Muscle of leg (tissue), 11 donors: ENCODE results near the gene RPL28. TPM values are rescaled to one million over a fixed set of nuclear protein-coding genes. Genes with fewer than 3 reads are reported as not detected.

Source experiments
- DNase-seq: peaks from one replicate; pipeline ENCODE4 v3.0.0; 2013
- H3K27ac ChIP-seq: one replicate; pipeline ENCODE4 v1.5.1; 2013; ENCODE audit warnings: mild to moderate bottlenecking, low read length, control low read depth
- H3K27me3 ChIP-seq: one replicate; pipeline ENCODE4 v1.6.1; 2013; ENCODE audit warnings: low read length; ENCODE audit not compliant: control insufficient read depth, insufficient read depth
- H3K36me3 ChIP-seq: one replicate; pipeline ENCODE4 v1.6.1; 2013; ENCODE audit warnings: low read length; ENCODE audit not compliant: control insufficient read depth, insufficient read depth
- H3K4me1 ChIP-seq: one replicate; pipeline ENCODE4 v1.6.1; 2013; ENCODE audit warnings: low read length; ENCODE audit not compliant: control insufficient read depth, insufficient read depth
- H3K4me3 ChIP-seq: one replicate; pipeline ENCODE4 v1.5.1; 2013; ENCODE audit warnings: low read length, control low read depth
- H3K9me3 ChIP-seq: replicated peaks from 2 replicates; pipeline ENCODE4 v1.6.1; 2013; ENCODE audit warnings: low read depth, low read length; ENCODE audit not compliant: control insufficient read depth
- WGBS: methylation state at CpG from one replicate; pipeline ENCODE4 v1.1.5; 2013; ENCODE audit warnings: missing lambda C conversion rate; ENCODE audit not compliant: insufficient coverage; 5-methylcytosine and 5-hydroxymethylcytosine counted together
- polyA plus RNA-seq, 8 donors: library from polyadenylated mRNA; unstranded; fragments of 120-200 nt; gene quantifications; one replicate each; pipeline versions ENCODE4 v1.2.1 to v1.2.3, GENCODE V29; 2013; ENCODE audit warnings: inconsistent platforms in 1 of 8, low replicate concordance in 1 of 8; ENCODE audit not compliant: insufficient read length in 8 of 8, insufficient read depth in 1 of 8
- total RNA-seq: library from RNA; stranded (reverse); fragments of 120-200 nt; gene quantifications from one replicate; pipeline ENCODE4 v1.2.4, GENCODE V29; 2013

RPL28 gene
- total and polyA plus RNA-seq, 9 donors: 463 to 2,410 (median 1,826) TPM

DNA sequence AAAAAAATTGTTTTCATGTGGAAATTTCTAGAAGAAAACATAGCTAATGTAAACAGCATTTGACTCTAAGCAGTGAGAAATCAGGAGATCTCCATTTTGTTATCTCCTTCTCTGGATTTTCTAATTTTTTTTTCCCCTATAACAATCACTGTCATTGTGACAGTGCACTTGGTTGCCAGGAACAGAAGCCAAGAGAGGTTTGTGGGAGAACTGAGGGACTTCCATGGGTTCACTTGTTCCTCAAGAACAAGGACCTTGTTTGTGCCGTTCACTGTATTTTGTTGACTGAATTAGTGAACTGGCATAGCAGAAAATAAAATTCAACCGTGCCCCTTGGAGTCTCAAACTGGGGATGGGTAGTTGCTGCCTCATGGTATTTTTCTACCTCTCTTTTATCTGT is 40.3 kb downstream of the RPL28 start:
- WGBS: 100% methylated on average over 1 of the region's 2 CpGs
- Histone ChIP-seq H3K4me1 (no peaks in the 10 kb centered on the region), H3K27me3 (peaks cover 22% of the 10 kb centered on the region), H3K36me3 (no peaks in the 10 kb centered on the region), H3K9me3 (no peaks in the 10 kb centered on the region), H3K4me3 (no peak overlapping the region), H3K27ac (no peak overlapping the region)
- DNase-seq: no peak

DNA sequence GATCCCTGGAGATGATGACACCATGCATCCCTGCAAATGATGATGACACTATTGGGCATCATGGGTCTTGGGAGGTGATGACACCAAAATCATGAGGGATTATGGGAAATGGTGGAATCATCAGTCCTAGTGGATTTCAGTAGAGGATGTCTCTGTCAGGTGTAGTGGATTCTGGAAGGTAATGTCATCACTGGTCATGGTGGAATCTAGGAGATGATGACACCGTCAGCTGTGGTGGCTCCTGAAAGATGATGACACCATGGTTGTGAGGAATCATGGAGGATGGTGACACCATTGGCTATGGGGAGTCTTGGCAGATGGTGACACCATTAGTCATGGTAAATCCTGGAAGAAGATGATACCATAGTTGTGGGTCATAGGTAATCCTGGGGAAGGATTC is 45.5 kb downstream of the RPL28 start:
- Histone ChIP-seq H3K27me3 (peaks cover 34% of the 10 kb centered on the region), H3K4me3 (no peak overlapping the region), H3K4me1 (no peaks in the 10 kb centered on the region), H3K27ac (no peak overlapping the region), H3K36me3 (no peaks in the 10 kb centered on the region), H3K9me3 (no peaks in the 10 kb centered on the region)
- WGBS: 100% methylated on average over 1 of the region's 1 CpG
- DNase-seq: no peak

DNA sequence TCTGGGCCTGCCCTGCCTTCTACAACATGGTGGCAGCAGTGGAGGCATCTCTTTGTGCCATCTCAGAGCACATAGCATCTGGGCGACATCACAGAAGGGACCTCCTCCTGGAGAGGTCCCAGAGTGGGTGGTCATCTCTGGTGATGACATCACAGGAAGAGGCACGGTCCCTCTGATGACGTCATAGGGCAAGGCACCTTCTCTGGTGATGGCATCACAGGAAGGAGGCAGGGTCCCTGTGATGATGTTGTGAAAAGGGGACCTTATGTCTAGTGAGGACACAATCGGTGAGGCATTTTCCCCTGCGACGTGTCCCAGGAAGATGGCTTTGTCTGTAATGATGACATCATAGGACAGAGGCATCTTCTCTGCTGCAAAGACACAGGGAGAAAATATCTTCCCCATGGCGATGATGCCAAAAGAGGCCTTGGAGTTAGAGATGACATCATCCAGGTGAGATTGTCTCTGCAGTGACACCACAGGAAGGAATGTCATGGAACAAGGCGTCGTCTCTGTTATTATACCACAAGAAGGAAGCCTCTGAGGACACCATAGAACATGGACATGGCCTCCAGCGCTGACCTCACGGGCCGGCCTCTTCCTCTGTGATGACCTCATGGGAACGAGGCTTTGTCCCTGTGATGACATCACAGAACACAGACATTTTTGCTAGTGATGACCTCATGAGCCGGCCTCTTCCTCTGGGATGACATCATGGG is 46.7 kb downstream of the RPL28 start:
- no peak overlapping the region for H3K27ac ChIP-seq
- peaks cover 37% of the 10 kb centered on the region for H3K27me3 ChIP-seq
- WGBS: 89% methylated on average over 12 of the region's 14 CpGs

DNA sequence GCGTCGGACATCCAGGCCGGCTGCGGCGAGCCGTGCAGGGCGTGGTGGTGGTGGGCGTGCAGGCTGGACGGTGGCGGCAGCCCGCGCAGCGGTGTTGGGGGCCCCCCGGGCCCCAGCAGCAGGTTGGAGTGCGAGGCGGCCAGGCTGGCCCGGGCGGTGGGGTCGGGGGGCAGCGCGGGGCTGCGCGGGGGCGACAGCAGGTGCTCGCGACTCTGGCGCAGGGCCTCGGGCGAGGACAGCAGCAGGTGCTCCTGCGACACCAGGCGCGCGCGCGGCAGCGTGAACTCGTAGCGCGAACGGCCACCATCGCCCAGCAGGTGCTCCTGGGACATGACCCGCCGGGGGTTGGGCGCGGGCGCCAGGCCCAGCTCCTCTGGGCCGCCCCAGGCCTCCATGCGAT is 47.6 kb downstream of the RPL28 start:
- no peaks in the 10 kb centered on the region for H3K9me3 ChIP-seq
- H3K27ac ChIP-seq: no peak overlapping the region
- peaks cover 42% of the 10 kb centered on the region for H3K27me3 ChIP-seq
- H3K4me3 ChIP-seq: no peak overlapping the region
- no peaks in the 10 kb centered on the region for H3K36me3 ChIP-seq
- WGBS: 7% methylated on average over 48 of the region's 48 CpGs
- DNase-seq: no peak
- peaks cover 3% of the 10 kb centered on the region for H3K4me1 ChIP-seq

More for the DNA sequence above, 46.7 kb downstream of the RPL28 start:
- H3K4me1 ChIP-seq: peaks cover under 1% of the 10 kb centered on the region
- no peaks in the 10 kb centered on the region for H3K36me3 ChIP-seq
- H3K4me3 ChIP-seq: no peak overlapping the region
- no peak for DNase-seq
- no peaks in the 10 kb centered on the region for H3K9me3 ChIP-seq

DNA sequence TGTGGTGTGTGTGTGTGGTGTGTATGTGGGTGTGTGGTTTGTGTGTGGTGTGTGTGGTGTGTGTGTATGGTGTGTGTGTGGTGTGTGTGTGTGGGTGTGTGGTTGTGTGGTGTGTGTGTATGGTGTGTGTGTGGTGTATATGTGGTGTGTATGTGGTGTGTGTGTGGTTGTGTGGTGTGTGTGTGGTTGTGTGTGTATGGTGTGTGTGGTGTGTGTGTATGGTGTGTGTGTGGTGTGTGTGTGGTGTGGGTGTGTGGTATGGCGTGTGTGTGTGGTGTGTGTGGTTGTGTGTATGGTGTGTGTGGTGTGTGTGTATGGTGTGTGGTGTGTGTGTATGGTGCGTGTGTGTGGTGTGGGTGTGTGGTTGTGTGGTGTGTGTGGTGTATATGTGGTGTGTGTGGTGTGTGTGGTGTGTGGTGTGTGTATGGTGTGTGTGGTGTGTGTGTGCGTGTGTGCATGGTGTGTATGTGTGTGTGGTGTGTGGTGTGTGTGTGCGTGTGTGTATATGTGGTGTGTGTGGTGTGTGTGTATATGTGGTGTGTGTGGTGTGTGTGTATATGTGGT is 48.7 kb downstream of the RPL28 start:
- 58% methylated on average over 2 of the region's 4 CpGs for WGBS
- H3K4me3 ChIP-seq: no peak overlapping the region
- H3K27ac ChIP-seq: no peak overlapping the region
- H3K36me3 ChIP-seq: no peaks in the 10 kb centered on the region
- H3K9me3 ChIP-seq: no peaks in the 10 kb centered on the region
- peaks cover 3% of the 10 kb centered on the region for H3K4me1 ChIP-seq
- peaks cover 46% of the 10 kb centered on the region for H3K27me3 ChIP-seq
- DNase-seq: no peak

DNA sequence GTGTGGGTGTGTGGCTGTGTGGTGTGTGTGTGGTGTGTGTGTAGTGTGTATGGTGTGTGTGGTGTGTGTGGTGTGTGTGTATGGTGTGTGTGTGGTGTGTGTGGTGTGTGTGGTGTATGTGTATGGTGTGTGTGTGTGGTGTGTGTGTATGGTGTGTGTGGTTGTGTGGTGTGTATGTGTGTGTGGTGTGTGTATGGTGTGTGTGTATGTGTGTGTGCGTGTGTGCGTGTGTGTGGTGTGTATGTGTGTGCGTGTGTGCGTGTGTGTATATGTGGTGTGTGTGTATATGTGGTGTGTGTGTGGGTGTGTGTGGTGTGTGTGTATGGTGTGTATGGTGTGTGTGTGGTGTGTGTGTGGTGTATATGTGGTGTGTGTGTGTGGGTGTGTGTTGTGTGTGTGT is 49.3 kb downstream of the RPL28 start:
- Histone ChIP-seq H3K4me1 (peaks cover 3% of the 10 kb centered on the region), H3K9me3 (no peaks in the 10 kb centered on the region), H3K27me3 (peaks cover 49% of the 10 kb centered on the region), H3K36me3 (no peaks in the 10 kb centered on the region), H3K27ac (no peak overlapping the region), H3K4me3 (no peak overlapping the region)
- DNase-seq: no peak
- 93% methylated on average over 2 of the region's 4 CpGs for WGBS

DNA sequence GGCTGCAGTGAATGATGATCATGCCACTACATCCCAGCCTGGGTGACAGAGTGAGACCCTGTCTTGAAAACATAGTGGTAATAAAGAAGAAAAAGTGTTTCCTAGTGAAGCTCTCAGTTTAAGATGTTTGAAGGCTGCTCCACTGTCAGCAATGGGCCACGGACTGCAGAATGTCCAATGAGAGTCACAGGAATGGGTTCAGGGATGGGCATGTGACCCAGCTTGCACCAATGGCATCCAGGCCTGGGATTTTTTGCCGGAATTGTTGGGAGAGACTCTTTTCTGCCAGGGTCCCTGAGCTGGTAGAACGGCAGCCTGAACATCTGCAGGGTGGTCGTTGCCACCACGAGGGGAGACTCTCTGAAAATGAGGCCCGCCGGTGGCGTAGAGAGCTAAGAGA is 51.1 kb downstream of the RPL28 start:
- H3K4me3 ChIP-seq: no peak overlapping the region
- DNase-seq: no peak
- peaks cover 63% of the 10 kb centered on the region for H3K27me3 ChIP-seq
- H3K9me3 ChIP-seq: no peaks in the 10 kb centered on the region
- 38% methylated on average over 8 of the region's 8 CpGs for WGBS
- no peaks in the 10 kb centered on the region for H3K36me3 ChIP-seq
- H3K27ac ChIP-seq: no peak overlapping the region
- H3K4me1 ChIP-seq: peaks cover 11% of the 10 kb centered on the region

DNA sequence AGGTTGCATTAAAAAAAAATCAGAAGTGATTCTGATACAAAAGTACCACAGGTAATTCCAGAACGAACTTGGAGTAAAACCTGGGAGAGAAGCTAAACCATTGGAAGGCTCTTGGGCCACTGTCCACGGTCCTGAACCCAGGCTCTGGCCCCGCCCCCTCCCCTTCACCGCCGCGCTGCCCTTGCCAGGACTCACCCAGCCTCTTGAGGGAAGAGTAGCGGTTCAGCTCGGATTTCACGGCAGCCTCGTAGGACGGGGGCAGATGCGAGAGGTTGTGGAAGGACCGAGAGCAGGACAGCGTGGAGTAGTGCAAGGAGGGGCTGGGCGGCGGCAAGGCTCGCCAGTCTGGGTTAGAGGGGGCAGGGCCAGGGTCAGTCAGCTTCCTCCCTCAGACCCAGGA is 51.7 kb downstream of the RPL28 start:
- Histone ChIP-seq H3K27ac (no peak overlapping the region), H3K27me3 (peaks cover 62% of the 10 kb centered on the region), H3K9me3 (no peaks in the 10 kb centered on the region), H3K36me3 (no peaks in the 10 kb centered on the region), H3K4me1 (peaks cover 11% of the 10 kb centered on the region), H3K4me3 (no peak overlapping the region)
- 0% methylated on average over 6 of the region's 17 CpGs for WGBS
- DNase-seq: peak; percentile 77

DNA sequence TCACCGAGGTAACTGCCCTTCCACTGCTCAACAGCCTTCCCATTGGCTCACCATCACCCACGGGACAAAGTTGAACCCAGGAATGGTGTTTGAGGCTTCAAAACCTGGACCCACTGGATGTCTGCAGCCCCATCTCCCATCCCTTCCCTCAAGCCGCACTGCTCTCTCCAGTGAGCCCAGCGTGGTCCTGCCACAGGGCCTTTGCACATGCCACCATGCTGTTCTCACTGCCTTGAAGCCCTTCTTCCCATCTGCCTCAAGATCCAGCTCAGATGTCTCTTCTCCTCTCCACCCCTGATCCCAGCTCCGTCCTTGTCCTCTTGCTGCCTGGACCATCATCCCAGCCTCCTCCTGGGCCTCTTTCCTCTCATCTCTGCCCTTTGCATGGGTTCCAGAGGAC is 53.3 kb downstream of the RPL28 start:
- no peak for DNase-seq
- no peak overlapping the region for H3K27ac ChIP-seq
- 74% methylated on average over 5 of the region's 5 CpGs for WGBS
- H3K9me3 ChIP-seq: no peaks in the 10 kb centered on the region
- peaks cover 65% of the 10 kb centered on the region for H3K27me3 ChIP-seq
- H3K4me3 ChIP-seq: no peak overlapping the region
- H3K36me3 ChIP-seq: no peaks in the 10 kb centered on the region
- peaks cover 11% of the 10 kb centered on the region for H3K4me1 ChIP-seq

DNA sequence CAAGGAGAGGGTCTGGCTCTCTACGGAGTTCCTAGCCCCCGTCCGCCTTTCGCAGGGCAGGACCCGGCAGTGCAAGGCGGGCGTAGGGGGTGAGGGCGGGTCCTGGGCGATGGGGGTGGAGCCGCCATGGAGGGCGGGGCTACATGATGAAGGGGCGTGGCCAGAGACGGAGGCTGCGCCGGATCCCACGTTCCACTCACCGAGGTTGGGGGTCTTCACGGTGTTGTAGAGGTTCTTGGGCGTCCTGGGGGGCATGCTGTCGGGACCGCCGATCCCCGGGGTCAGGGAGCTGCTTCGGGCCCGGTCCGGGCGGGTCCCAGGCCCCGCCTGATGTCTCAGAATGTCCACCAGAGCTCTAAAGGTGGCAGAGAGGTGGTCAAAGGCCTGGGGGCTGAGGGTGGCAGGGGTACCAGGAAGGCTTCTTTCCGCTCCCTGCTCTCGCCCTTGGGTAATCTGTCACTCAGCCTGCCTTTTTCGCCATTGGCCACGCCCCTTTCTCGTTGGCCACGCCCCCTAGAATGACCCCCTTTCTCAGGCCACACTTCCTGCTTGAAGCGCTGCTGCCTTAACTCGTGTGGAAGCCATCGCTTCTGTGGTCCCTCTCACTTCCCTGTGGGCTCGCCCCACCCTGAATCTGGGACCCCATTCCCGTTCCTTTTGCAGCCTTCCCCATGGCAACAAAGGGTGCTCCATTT is 54.8 kb downstream of the RPL28 start:
- peaks cover 11% of the 10 kb centered on the region for H3K4me1 ChIP-seq
- no peak overlapping the region for H3K27ac ChIP-seq
- no peak overlapping the region for H3K4me3 ChIP-seq
- no peak for DNase-seq
- H3K36me3 ChIP-seq: no peaks in the 10 kb centered on the region
- peaks cover 75% of the 10 kb centered on the region for H3K27me3 ChIP-seq
- H3K9me3 ChIP-seq: no peaks in the 10 kb centered on the region
- WGBS: 5% methylated on average over 32 of the region's 39 CpGs
